Cardiac septum (tissue), 1 donor: ENCODE data around the gene ATG101. TPM values are rescaled to one million over a fixed set of nuclear protein-coding genes. Genes with fewer than 3 reads are reported as not detected.

Source experiments
- DNase-seq: peaks from one replicate; pipeline ENCODE4 v3.0.0-alpha.2; 2020; ENCODE audit warnings: low spot score
- intact Hi-C: fragments of 100-400 bp; cut with DNase I; formaldehyde crosslinking; loops from one replicate; pipeline ENCODE4 v1.14.0; 2022
- total RNA-seq: library from RNA; stranded (reverse); fragmentation: NEBNext Ultra II Directional; extraction: Animal tissue kit (Norgen Biotek cat#: 25700); gene quantifications from one replicate; pipeline ENCODE4 v1.2.1, GENCODE V29; 2021
- donor health status: DM: no; HTN: no; CAD: no.

The ATG101 gene
- total RNA-seq, 1 donor from 2014 or later: 23.2 TPM

- no peak for DNase-seq
- intact Hi-C loops: no loop called here
Observed at GRCh38 chr12:52070185-52070925, 577 bp downstream of the ATG101 start.

DNA sequence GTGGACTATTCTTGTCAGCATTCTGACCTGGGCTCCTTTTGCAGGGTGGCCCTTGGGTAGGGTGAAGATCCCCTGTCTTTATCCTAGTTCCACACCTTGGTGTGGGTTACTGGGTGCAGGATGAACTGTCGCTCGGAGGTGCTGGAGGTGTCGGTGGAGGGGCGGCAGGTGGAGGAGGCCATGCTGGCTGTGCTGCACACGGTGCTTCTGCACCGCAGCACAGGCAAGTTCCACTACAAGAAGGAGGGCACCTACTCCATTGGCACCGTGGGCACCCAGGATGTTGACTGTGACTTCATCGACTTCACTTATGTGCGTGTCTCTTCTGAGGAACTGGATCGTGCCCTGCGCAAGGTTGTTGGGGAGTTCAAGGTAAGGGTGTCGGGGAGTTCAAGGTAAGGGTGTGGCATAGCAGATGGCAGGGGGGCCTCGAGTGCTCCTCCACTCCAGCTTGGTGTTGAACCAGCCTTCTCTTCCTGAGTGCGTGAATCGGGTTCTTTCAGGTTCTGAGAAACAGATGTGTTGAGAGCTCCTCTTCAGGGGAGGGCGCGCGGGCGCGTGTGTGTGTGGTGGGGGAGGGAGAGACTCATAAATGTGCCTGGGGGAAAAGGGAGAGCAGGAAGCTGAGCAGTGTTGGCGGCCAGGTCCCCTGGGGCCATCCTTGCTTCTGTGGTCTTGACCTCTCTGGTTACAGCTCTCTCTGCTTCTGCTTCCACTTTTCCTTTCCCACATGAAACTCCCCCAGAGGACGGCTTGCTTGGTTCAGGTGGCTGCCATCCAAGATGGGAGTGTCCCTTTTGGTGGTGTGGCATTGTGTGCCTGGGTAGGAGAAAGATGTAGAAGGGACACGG lies 4.0 kb downstream of the ATG101 start:
- no peak for DNase-seq
- intact Hi-C loops: no loop called here

- DNase-seq: no peak
- intact Hi-C loops: no loop called here
Observed at GRCh38 chr12:52074971-52075724, 5.4 kb downstream of the ATG101 start.

DNA sequence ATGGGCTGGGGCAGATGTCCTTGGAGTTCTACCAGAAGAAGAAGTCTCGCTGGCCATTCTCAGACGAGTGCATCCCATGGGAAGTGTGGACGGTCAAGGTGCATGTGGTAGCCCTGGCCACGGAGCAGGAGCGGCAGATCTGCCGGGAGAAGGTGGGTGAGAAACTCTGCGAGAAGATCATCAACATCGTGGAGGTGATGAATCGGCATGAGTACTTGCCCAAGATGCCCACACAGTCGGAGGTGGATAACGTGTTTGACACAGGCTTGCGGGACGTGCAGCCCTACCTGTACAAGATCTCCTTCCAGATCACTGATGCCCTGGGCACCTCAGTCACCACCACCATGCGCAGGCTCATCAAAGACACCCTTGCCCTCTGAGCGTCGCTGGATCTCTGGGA lies 7.0 kb downstream of the ATG101 start:
- DNase-seq: no peak
- intact Hi-C loops: no loop called here

GRCh38 chr12:52078276-52078675 lies 8.5 kb downstream of the ATG101 start:
- DNase-seq: no peak
- intact Hi-C loops: no loop called here

- no peak for DNase-seq
- intact Hi-C loops: loop anchor here (5.0 kb wide), 1 partner anchor 72 kb away; the partner anchor contains the start of gene TAMALIN
Observed at GRCh38 chr12:52079576-52080402, 10.0 kb downstream of the ATG101 start, which contains the start of gene SMIM41. SMIM41 (plus strand) TSS chr12:52079704; CDS start chr12:52079780, 76 bp downstream.

GRCh38 chr12:52080403-52081251 lies 10.8 kb downstream of the ATG101 start:
- intact Hi-C loops: loop anchor here (5.0 kb wide), 1 partner anchor 73 kb away; the partner anchor contains the start of gene TAMALIN
- no peak for DNase-seq

GRCh38 chr12:52081263-52081733 lies 11.5 kb downstream of the ATG101 start:
- intact Hi-C loops: loop anchor here (5.0 kb wide), 1 partner anchor 74 kb away; the partner anchor contains the start of gene TAMALIN
- DNase-seq: no peak

GRCh38 chr12:52082026-52082668 lies 12.4 kb downstream of the ATG101 start:
- intact Hi-C loops: loop anchor here (1.0 to 5.0 kb wide), 2 partner anchors 57 to 75 kb away; partner anchors contain the start of gene TAMALIN
- no peak for DNase-seq

DNA sequence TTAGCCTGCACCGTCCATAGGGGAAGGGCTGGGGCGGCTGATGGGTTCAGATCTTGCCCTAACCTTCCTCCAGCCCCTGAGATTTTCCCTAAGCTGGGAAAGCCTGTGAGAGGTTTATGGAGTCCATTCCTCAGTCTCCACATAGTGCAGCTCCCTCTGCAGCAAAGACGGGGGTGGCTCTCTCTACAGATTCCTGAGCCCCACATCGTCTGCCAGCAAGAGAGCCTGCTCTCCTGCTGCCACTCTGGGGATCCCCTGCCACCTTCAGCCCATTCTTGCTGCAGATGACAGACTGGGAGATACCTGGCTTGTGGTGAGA lies 12.8 kb downstream of the ATG101 start:
- no peak for DNase-seq
- intact Hi-C loops: loop anchor here (1.0 to 5.0 kb wide), 2 partner anchors 57 to 75 kb away; partner anchors contain the start of gene TAMALIN

DNA sequence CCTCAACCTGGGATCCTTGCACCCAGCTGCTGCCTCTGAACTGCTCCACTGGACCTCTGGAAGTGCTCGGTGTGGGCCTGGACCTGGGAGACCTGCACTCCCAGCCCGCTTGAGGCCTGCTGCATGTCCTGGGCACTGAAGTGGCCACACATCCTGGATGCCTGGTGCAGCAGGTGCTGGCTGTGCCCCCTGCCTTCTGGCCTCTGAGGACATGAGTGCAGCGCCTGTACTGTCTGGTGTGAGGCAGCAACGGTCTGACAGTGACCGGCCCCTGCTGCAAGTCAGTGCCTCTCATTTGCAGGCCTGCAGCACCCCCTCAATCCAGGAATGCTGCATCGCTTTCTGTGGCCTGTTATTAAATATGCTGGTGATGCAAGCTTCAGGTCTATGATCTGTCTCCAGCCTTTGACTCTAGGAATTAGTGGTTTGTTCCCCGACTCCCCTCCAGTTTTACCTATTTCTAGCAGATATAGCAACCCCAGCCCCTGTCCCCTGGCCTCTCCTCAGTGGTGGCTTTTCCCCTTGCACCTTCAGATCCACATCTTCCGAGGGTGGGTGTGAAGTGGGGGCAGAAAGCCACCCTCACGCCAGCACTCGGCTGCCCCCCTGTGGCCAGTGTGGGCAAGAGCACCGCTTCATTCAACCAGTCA lies 13.3 kb downstream of the ATG101 start:
- intact Hi-C loops: loop anchor here (1.0 to 5.0 kb wide), 2 partner anchors 58 to 76 kb away; partner anchors contain the start of gene TAMALIN
- DNase-seq: no peak

DNA sequence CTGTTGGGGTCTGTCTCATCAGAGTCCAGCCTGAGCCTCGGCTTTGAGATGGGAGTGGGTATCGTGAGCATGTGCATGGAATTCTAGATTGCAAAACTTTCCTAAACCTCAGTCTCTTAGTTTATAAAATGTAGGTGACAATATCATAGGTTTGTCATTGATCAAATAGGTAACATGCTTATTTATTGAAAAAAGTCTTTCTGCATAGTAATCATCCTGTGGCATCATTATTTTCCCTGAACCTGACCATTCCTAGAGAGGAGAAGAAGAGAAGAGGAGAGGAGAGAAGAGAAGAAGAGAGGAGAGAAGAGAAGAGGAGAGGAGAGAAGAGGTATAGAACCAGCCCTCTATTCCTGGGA lies 13.8 kb downstream of the ATG101 start:
- intact Hi-C loops: loop anchor here (5.0 kb wide), 1 partner anchor 76 kb away; the partner anchor contains the start of gene TAMALIN
- no peak for DNase-seq

- no peak for DNase-seq
- intact Hi-C loops: loop anchor here (5.0 kb wide), 1 partner anchor 77 kb away; the partner anchor contains the start of gene TAMALIN
Observed at GRCh38 chr12:52084491-52085231, 14.9 kb downstream of the ATG101 start.

DNA sequence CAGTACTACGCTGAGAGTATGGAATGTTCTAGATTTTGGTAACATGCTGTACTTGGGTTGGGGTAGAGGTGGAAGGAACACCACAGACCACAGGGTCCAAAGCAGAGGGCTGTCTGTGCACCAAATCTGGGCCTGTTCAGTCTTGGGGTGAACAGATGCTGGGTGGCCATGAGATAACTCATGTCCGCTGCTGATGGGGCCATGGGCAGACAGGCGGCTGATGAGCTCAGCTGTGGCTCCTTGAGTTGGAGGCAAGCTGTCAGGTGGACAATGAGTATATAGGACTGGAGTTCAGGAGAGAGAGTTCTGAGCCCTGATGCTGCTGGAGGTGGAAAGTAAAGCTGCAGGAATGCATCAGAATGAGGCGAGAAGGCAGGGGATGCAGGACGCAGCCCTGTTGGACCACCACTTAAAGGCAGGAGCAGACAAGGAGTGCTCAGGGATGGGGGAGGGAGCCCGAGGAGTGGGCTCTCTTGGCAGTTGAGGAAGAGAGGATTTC lies 16.0 kb downstream of the ATG101 start:
- DNase-seq: no peak
- intact Hi-C loops: no loop called here

DNA sequence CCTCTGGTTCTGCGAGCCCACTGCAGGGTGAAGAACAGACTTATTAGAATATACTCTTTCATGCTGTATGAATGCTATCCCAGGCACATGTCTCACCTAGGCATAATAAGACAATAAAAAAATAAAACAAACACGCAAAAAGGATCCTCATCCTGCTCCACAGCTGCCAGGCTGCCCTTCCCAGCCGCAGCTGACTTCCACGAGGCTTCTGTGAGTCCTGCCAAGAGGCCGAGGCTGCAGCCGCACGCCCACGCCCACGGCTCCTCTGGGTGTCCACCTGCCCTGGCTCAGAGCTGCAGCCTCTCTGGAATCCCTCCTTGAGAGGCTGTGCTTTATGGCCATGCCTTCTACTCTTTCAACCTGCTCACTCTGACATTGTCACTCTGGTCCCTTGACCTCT lies 16.6 kb downstream of the ATG101 start:
- no peak for DNase-seq
- intact Hi-C loops: no loop called here
